ENCODE results near the gene TOB1.

Gene TOB1

GRCh38 chr17:50830352-50830751 is 35.8 kb downstream of the TOB1 start:
- no peak for DNase-seq

GRCh38 chr17:50829332-50829731 is 36.8 kb downstream of the TOB1 start:
- DNase-seq: no peak

DNA sequence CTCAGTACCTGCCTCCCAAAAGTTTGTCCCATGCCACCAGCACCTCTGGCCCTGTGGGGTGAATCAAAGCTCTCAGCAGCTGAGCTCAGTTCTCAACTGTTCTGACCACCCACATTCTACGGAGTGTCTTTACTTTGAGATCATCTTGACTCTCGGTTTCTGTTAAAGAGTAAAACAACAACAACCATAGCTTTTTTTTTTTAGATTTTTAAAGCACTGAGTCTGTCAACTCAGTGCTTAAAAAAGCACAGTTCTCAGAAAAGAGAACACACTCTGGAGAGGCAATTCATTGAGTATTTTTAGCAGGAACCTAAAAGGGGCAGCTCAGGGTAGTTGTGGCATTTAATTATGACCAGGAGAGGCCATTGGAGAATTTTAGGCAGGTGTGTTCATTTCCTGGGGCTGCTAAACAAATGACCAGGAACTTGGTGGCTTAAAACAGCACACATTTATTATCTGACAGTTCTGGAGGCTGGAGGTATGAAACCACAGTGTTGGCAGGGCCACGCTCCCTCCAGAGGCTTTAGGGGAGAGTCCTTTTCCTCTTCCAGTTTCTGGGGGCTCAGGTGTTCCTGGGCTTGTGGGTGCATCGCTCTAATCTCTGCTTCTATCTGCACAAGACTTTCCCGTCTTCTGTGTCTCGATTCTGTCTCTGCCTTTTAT is 37.5 kb downstream of the TOB1 start:
- DNase-seq: no peak

DNA sequence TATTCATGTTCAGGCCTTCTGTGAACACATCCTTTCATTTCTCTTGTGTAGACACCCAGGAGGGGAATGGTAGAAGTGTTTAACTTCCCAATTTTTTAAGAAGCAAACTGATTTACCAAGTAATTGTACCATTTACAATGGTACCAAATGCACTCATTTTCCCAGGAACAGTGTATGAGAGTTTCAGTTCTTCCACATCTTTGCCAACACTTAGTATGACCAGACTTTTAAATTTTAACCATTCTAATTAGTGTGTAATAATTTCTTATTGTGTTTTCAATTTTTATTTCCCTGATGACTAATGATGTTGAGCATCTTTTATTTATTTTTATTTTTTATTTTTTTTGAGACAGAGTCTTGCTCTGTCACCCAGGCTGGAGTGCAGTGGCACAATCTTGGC is 41.0 kb downstream of the TOB1 start:
- no peak for DNase-seq

DNA sequence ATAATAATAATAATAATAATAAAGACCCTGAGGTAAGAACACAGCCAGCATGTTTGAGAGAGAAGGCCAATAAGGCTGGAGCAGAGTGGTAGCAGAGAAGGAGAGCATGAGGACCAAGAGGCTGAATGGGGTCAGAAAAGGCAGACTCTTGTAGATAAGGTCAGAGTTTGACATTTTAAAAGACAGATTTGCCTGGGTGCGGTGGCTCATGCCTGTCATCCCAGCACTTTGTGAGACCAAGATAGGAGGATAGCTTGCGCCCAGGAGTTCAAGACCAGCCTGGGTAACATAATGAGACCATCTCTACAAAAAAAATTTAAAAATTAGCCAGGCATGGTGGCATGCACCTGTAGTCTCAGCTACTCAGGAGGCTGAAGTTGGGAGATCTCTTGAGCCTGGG is 41.7 kb downstream of the TOB1 start:
- no peak for DNase-seq

DNA sequence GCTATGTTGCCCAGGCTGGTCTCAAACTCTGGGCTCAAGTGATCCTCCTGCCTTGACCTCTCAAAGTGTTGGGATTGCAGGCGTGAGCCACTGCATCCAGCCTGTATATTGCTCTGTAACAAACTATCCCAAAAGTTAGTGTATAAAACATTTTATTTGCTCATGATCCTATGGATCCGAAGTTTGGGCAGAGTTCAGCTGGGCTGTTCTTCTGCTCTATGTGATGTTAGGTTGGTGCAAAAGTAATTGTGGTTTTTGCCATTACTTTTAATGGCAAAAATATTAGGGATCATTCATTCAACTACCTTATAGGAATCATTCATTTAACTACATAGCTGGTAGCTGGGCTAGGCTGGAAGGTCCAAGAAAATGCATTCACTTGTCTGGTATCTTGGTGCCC is 43.6 kb downstream of the TOB1 start:
- DNase-seq: no peak

- no peak for DNase-seq
These were observed 45.5 kb downstream of the TOB1 start for GRCh38 chr17:50820651-50821050.

- DNase-seq: peak; percentile 23
These were observed 47.1 kb downstream of the TOB1 start for GRCh38 chr17:50818921-50819657.

GRCh38 chr17:50818261-50818660 is 47.9 kb downstream of the TOB1 start:
- no peak for DNase-seq

DNA sequence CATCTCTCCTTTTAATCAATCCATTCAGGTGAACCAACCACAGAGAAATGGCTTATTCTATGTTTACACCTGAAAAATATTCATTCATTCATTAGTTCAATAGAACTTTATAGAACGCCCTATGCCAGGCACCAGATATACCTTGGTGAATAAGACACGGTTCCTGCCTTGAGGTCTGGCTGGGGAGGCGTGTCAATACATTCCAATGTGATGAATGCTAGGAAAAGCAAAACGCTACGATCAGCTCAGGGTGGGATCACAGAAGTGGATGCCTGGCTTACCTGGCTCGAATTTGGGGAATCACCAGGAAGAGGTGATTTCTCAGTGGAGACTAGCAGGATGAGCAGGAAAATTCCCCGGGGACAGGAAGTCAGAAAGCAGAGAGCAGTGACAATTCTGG is 48.3 kb downstream of the TOB1 start:
- no peak for DNase-seq

DNA sequence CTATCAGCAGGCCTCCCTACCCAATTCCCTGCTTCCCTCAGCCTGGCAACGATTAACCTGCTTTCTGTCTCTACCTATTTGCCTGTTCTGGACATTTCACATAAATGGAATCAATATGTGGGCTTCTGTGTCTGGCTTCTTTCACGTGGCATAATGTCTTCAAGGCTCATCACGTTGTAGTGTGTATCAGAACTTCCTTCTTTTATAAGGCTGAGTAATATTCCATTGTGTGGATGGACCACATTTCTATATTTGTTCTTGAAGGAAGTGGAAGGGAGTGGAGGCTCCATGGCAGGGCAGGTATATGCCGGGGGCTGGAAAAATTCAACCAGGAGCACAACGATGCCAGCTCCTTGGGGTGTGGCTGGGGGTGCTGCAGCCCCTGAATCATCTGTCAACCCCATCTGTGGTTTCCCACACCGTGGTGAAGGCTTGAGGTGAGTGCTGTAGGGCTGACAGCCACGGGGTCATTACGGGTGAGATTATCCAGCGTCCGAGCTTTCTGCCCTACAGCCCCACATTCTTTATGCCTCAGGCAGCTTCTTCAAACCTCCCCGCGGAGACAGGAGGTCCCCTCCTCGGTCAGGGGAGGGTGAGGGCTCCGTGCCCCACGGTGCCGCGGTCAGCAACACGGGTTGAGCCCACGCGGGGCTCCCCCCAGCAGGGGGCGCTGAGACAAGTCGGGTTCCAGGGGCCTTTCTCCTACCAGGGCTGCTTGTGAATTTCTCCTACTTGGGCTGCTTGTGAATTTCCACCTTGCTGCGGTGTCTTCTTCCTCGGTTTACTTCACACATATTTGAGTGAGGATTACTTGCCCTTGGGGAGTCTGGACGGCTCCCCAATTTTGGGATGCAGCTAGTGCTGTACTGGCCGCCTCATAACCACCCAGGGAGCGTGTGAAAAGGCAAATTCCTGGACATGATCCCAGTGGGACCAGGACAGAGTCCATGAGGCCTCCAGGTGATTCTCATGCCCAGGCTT is 49.1 kb downstream of the TOB1 start:
- DNase-seq: peak; percentile 67

DNA sequence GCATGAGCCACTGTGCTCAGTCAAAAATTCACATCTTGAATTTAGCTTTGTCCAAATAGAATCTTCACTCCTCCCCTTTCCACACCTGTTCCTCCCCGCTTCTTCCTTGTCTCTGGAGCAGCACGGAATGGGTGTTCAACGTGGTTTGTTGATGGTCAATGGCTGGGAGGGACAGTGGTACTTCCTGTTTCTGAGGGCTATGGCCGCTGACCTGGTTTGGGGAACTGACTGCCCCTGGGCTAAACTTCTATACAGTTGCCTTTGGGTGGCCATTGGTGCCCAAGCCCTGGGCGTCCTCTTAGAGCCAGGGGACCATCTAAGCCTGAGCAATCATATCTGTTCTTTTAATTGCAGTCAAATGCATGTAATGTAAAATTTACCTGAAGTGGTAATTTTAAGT is 49.9 kb downstream of the TOB1 start:
- no peak for DNase-seq

DNA sequence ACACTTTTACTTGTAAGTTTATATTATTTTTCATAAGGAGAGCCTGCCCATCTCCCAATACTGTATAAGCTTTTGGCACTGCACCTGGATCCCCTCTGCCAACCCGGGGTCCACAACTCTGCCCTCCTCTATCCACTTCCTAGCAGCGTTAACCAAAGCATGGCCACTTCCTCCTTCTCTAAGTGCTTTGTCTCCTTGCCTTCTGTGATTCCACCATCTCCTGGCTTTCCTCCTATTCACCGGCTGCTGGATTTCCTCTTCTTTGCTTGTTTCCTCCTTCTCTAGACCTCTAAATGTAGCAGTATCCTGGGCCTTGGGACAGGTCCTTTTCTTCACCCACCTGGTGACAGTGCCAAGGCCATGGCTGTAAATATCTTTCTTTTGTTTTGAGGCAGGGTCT is 50.8 kb downstream of the TOB1 start:
- no peak for DNase-seq

- DNase-seq: no peak
These were observed 52.6 kb downstream of the TOB1 start for GRCh38 chr17:50813583-50813982.

Data from DMS53 (cell line).